HuH-7 (cell line): Measurements from ENCODE around the gene TAS2R60.
"Not testable (repeated sequence)": the region's sequence is repeated elsewhere in the genome, so short reads cannot be mapped to it uniquely, and the experiment has no call there.

Experiments used
- DNase-seq: peaks from one replicate; pipeline ENCODE4 v3.0.0; 2011; ENCODE audit warnings: low spot score

Gene TAS2R60

GRCh38 chr7:143411976-143412708 lies 31.1 kb upstream of the TAS2R60 start:
- DNase-seq, result no peak

GRCh38 chr7:143413123-143413522 lies 30.1 kb upstream of the TAS2R60 start:
- DNase-seq, result no peak

GRCh38 chr7:143415209-143415608 lies 28.0 kb upstream of the TAS2R60 start:
- DNase-seq, result not testable (repeated sequence)

GRCh38 chr7:143415742-143416397 lies 27.4 kb upstream of the TAS2R60 start:
- DNase-seq, result no peak

- peak; percentile 83 for DNase-seq
These were observed 26.6 kb upstream of the TAS2R60 start for GRCh38 chr7:143416565-143417149.

- DNase-seq, result no peak
These were observed 25.4 kb upstream of the TAS2R60 start for GRCh38 chr7:143417734-143418383.

- DNase-seq, result no peak
These were observed 24.4 kb upstream of the TAS2R60 start for GRCh38 chr7:143418681-143419458.

GRCh38 chr7:143419880-143420279 lies 23.4 kb upstream of the TAS2R60 start:
- DNase-seq, result no peak

GRCh38 chr7:143420624-143421023 lies 22.6 kb upstream of the TAS2R60 start:
- not testable (repeated sequence) for DNase-seq

GRCh38 chr7:143422033-143422432 lies 21.2 kb upstream of the TAS2R60 start:
- no peak for DNase-seq

GRCh38 chr7:143424476-143424875 lies 18.8 kb upstream of the TAS2R60 start:
- not testable (repeated sequence) for DNase-seq

GRCh38 chr7:143426479-143427142 lies 16.6 kb upstream of the TAS2R60 start:
- no peak for DNase-seq

GRCh38 chr7:143429770-143430698 lies 13.2 kb upstream of the TAS2R60 start:
- no peak for DNase-seq

GRCh38 chr7:143431109-143431508 lies 12.1 kb upstream of the TAS2R60 start:
- no peak for DNase-seq

- DNase-seq, result no peak
These were observed 9.5 kb upstream of the TAS2R60 start for GRCh38 chr7:143433759-143434158.

GRCh38 chr7:143434660-143435059 lies 8.6 kb upstream of the TAS2R60 start:
- no peak for DNase-seq

GRCh38 chr7:143435266-143435665 lies 8.0 kb upstream of the TAS2R60 start:
- DNase-seq, result no peak

- no peak for DNase-seq
These were observed 6.8 kb upstream of the TAS2R60 start for GRCh38 chr7:143436325-143436946.

- no peak for DNase-seq
These were observed 5.7 kb upstream of the TAS2R60 start for GRCh38 chr7:143437578-143437977.

GRCh38 chr7:143439866-143440265 lies 3.4 kb upstream of the TAS2R60 start:
- no peak for DNase-seq
